ENCODE results near the gene SMIM10L2A.
"Not testable (repeated sequence)": the region's sequence is repeated elsewhere in the genome, so short reads cannot be mapped to it uniquely, and the experiment has no call there.

- TF ChIP-seq SUZ12 (IDR thresholded peaks at IDR 0.05); NFRKB (IDR thresholded peaks at IDR 0.05); FOXA1 (IDR thresholded peaks at IDR 0.05); FOXM1 (IDR thresholded peaks at IDR 0.05; ENCODE audit: borderline replicate concordance); ELF4 (IDR thresholded peaks at IDR 0.05); FOXK2 (IDR thresholded peaks at IDR 0.05): not testable (repeated sequence)
These were observed 15.3 kb upstream of the SMIM10L2A start for GRCh38 chrX:135406428-135406827.

Measured in HEK293T (cell line).